CD14-positive monocyte (primary cell): ENCODE results near the gene ST6GALNAC2. TPM values are rescaled to one million over a fixed set of nuclear protein-coding genes. Genes with fewer than 3 reads are reported as not detected.
"Not testable (repeated sequence)": the region's sequence is repeated elsewhere in the genome, so short reads cannot be mapped to it uniquely, and the experiment has no call there.

Experiments used
- DNase-seq, 3 donors: peaks; one replicate each; pipeline ENCODE4 v3.0.0-alpha.2; 2011 to 2022
- H2AFZ ChIP-seq: 2 replicates; pipeline ENCODE4 v1.6.0; 2012; ENCODE audit warnings: mild to moderate bottlenecking, low read depth, low read length, inconsistent platforms; ENCODE audit not compliant: insufficient read depth, poor library complexity, severe bottlenecking
- H3K27ac ChIP-seq, 2 donors: 1 replicate in 1 of 2; 2 replicates in 1 of 2; pipeline ENCODE4 v1.5.1; 2012 to 2013; ENCODE audit warnings: low read length in 2 of 2, control low read depth in 1 of 2, inconsistent platforms in 1 of 2, low read depth in 1 of 2, mild to moderate bottlenecking in 1 of 2
- H3K27me3 ChIP-seq, 2 donors: one replicate each; pipeline versions ENCODE4 v1.6.0 to v1.6.1; 2011 to 2013; ENCODE audit warnings: low read length in 2 of 2; ENCODE audit not compliant: control insufficient read depth in 2 of 2, insufficient read depth in 2 of 2
- H3K36me3 ChIP-seq, 2 donors: replicated peaks in 1 of 2; 1 replicate in 1 of 2; 2 replicates in 1 of 2; pipeline versions ENCODE4 v1.5.1 to v1.6.1; 2012 to 2013; ENCODE audit warnings: low read length in 2 of 2, control low read depth in 1 of 2, inconsistent platforms in 1 of 2, mild to moderate bottlenecking in 1 of 2; ENCODE audit not compliant: insufficient read depth in 2 of 2, control insufficient read depth in 1 of 2
- H3K4me1 ChIP-seq, 2 donors: 1 replicate in 1 of 2; 2 replicates in 1 of 2; pipeline versions ENCODE4 v1.5.1 to v1.6.1; 2012 to 2013; ENCODE audit warnings: low read length in 2 of 2, control low read depth in 1 of 2, inconsistent platforms in 1 of 2, mild to moderate bottlenecking in 1 of 2, moderate library complexity in 1 of 2; ENCODE audit not compliant: insufficient read depth in 2 of 2, control insufficient read depth in 1 of 2
- H3K4me2 ChIP-seq: replicated peaks from 2 replicates; pipeline ENCODE3; 2012; ENCODE audit warnings: low read length, moderate library complexity, mild to moderate bottlenecking; ENCODE audit not compliant: poor library complexity, severe bottlenecking; ENCODE audit errors: extremely low read depth
- H3K4me3 ChIP-seq, 3 experiments: fragments of 200-600 bp in 1 of 3; sonication (generic) in 1 of 3; replicated peaks in 1 of 3; 1 replicate in 2 of 3; 2 replicates in 1 of 3; pipeline ENCODE4 v1.5.1; 2011 to 2013; ENCODE audit warnings: low read length in 3 of 3, mild to moderate bottlenecking in 3 of 3, control low read depth in 2 of 3, low read depth in 2 of 3, inconsistent platforms in 1 of 3, moderate library complexity in 1 of 3
- H3K79me2 ChIP-seq: 2 replicates; pipeline ENCODE4 v1.6.0; 2012; ENCODE audit warnings: mild to moderate bottlenecking, control low read depth, inconsistent platforms, low read length, moderate library complexity; ENCODE audit not compliant: insufficient read depth
- H3K9ac ChIP-seq: 2 replicates; pipeline ENCODE4 v1.6.0; 2017; ENCODE audit warnings: low read length, mild to moderate bottlenecking; ENCODE audit not compliant: insufficient read depth, poor library complexity, severe bottlenecking
- H3K9me3 ChIP-seq, 2 donors: replicated peaks in 1 of 2; 1 replicate in 1 of 2; 2 replicates in 1 of 2; pipeline versions ENCODE4 v1.5.1 to v1.6.1; 2012 to 2013; ENCODE audit warnings: low read length in 2 of 2, control low read depth in 1 of 2; ENCODE audit not compliant: control insufficient read depth in 1 of 2, insufficient read depth in 1 of 2
- H4K20me1 ChIP-seq: 2 replicates; pipeline ENCODE4 v1.6.0; 2012; ENCODE audit warnings: mild to moderate bottlenecking, low read length, control low read depth, moderate library complexity; ENCODE audit not compliant: insufficient read depth
- H3K27ac Mint-ChIP-seq, 7 donors: one replicate each; pipeline ENCODE4 v1.8.0; 2020; ENCODE audit warnings: mild to moderate bottlenecking in 7 of 7, mixed read lengths in 7 of 7, moderate library complexity in 6 of 7, inconsistent platforms in 2 of 7
- H3K27me3 Mint-ChIP-seq, 3 donors: one replicate each; pipeline ENCODE4 v1.8.0; 2021 to 2022; ENCODE audit warnings: low read depth in 3 of 3, mild to moderate bottlenecking in 3 of 3, mixed read lengths in 3 of 3, moderate library complexity in 3 of 3, inconsistent platforms in 1 of 3
- H3K36me3 Mint-ChIP-seq, 2 donors: one replicate each; pipeline ENCODE4 v1.8.0; 2020; ENCODE audit warnings: mixed read lengths in 2 of 2, inconsistent platforms in 1 of 2, mild to moderate bottlenecking in 1 of 2
- H3K4me1 Mint-ChIP-seq: one replicate; pipeline ENCODE4 v1.8.0; 2020; ENCODE audit warnings: mild to moderate bottlenecking, mixed read lengths
- H3K4me3 Mint-ChIP-seq, 2 donors: one replicate each; pipeline ENCODE4 v1.8.0; 2020; ENCODE audit warnings: mild to moderate bottlenecking in 2 of 2, mixed read lengths in 2 of 2, moderate library complexity in 1 of 2
- H3K9me3 Mint-ChIP-seq, 7 donors: one replicate each; pipeline ENCODE4 v1.8.0; 2020 to 2022; ENCODE audit warnings: mixed read lengths in 7 of 7, mild to moderate bottlenecking in 6 of 7, moderate library complexity in 6 of 7, inconsistent platforms in 2 of 7
- WGBS: methylation state at CpG from one replicate; pipeline ENCODE4 v1.1.5; 2013; ENCODE audit warnings: missing lambda C conversion rate; ENCODE audit not compliant: insufficient coverage; 5-methylcytosine and 5-hydroxymethylcytosine counted together
- intact Hi-C, 2 donors: fragments of 100-400 bp; cut with micrococcal nuclease; formaldehyde crosslinking; loops; one replicate each; pipeline versions ENCODE4 v1.15.0 to v1.15.1; 2023
- polyA plus RNA-seq, 3 donors: library from polyadenylated mRNA; depleted of rRNA in 1 of 3; unstranded in 2 of 3; stranded (reverse) in 1 of 3; fragments of 300-500 nt in 2 of 3; fragments of >200 nt in 1 of 3; fragmentation: Illumina TruSeq in 2 of 3; gene quantifications; 1 replicate in 2 of 3; 2 replicates in 1 of 3; pipeline ENCODE4 v1.2.3, GENCODE V29; 2012 to 2021
- TF ChIP-seq, protein P1 (sequence below): fragments of 200-600 bp; IDR thresholded peaks from one replicate; pipeline ENCODE4 v1.8.0; 2022; ENCODE audit warnings: antibody characterized with exemption, mild to moderate bottlenecking

ST6GALNAC2 gene
- polyA plus RNA-seq, 3 donors: 8.3 to 11.8 (median 11.8) TPM

DNA sequence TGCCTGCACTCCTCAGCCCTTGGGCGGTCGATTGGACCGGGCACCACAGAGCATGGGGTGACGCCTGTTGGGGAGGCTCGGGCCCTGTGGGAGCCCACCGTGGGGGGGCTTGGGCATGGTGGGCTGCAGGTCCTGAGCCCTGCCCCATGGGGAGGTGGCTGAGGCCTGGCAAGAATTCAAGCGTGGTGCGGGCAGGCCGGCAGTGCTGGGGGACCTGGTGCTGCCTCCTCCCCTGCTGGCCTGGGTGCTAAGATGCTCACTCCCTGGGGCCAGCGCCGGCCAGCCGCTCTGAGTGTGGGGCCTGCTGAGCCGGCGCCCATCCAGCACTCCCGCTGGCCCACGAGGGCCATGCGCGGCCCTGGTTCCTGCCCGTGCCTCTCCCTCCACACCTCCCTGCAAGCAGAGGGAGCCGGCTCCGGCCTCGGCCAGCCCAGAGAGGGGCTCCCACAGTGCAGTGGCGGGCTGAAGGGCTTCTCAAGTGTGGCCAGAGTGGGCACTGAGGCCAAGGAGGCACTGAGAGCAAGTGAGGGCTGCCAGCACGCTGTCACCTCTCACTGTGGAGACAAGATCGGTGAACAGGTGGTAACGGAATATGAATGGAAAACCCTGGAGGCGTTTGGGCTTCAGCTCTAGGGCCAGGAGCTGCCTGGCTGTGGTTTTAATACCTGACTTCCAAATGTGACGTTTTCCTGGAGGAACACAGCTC lies 29.4 kb upstream of the ST6GALNAC2 start:
- peaks cover 0 to 4% of the 10 kb centered on the region in 2 donors for H3K36me3 Mint-ChIP-seq
- H3K4me1 ChIP-seq: peaks cover 7 to 8% of the 10 kb centered on the region in 2 donors
- WGBS: 94% methylated on average over 26 of the region's 28 CpGs
- no peaks in the 10 kb centered on the region for H3K27me3 ChIP-seq
- H3K4me1 Mint-ChIP-seq: peaks cover 3% of the 10 kb centered on the region
- H4K20me1 ChIP-seq: no peaks in the 10 kb centered on the region
- no peak overlapping the region for H3K4me2 ChIP-seq
- no peak overlapping the region for H3K27ac ChIP-seq
- no peak overlapping the region for H3K27ac Mint-ChIP-seq
- no peaks in the 10 kb centered on the region for H3K79me2 ChIP-seq
- TF ChIP-seq, protein P1, sequence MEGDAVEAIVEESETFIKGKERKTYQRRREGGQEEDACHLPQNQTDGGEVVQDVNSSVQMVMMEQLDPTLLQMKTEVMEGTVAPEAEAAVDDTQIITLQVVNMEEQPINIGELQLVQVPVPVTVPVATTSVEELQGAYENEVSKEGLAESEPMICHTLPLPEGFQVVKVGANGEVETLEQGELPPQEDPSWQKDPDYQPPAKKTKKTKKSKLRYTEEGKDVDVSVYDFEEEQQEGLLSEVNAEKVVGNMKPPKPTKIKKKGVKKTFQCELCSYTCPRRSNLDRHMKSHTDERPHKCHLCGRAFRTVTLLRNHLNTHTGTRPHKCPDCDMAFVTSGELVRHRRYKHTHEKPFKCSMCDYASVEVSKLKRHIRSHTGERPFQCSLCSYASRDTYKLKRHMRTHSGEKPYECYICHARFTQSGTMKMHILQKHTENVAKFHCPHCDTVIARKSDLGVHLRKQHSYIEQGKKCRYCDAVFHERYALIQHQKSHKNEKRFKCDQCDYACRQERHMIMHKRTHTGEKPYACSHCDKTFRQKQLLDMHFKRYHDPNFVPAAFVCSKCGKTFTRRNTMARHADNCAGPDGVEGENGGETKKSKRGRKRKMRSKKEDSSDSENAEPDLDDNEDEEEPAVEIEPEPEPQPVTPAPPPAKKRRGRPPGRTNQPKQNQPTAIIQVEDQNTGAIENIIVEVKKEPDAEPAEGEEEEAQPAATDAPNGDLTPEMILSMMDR: no peak
- H3K9me3 ChIP-seq: peaks cover 0 to 6% of the 10 kb centered on the region in 2 donors
- no peak overlapping the region for H3K4me3 ChIP-seq
- H2AFZ ChIP-seq: no peak overlapping the region
- DNase-seq: no peak
- H3K27me3 Mint-ChIP-seq: peaks cover 0 to 9% (median 3%) of the 10 kb centered on the region in 3 donors
- intact Hi-C loops: loop anchor here in 1 of 2 donors (10.0 kb wide), 1 partner anchor 150 kb away; the partner anchor contains the start of gene AANAT
- H3K9ac ChIP-seq: no peak overlapping the region
- peaks cover 2 to 11% (median 6%) of the 10 kb centered on the region in 7 donors for H3K9me3 Mint-ChIP-seq
- H3K4me3 Mint-ChIP-seq: no peak overlapping the region
- no peaks in the 10 kb centered on the region for H3K36me3 ChIP-seq

- not testable (repeated sequence) for H3K9ac ChIP-seq, H3K27ac Mint-ChIP-seq, H3K36me3 Mint-ChIP-seq, H3K4me2 ChIP-seq, H3K27me3 ChIP-seq, H3K36me3 ChIP-seq, H3K4me3 Mint-ChIP-seq, DNase-seq, H3K9me3 ChIP-seq, H3K27me3 Mint-ChIP-seq, H3K4me1 ChIP-seq, H3K79me2 ChIP-seq, H3K4me3 ChIP-seq, H2AFZ ChIP-seq, H3K4me1 Mint-ChIP-seq, H3K27ac ChIP-seq, H4K20me1 ChIP-seq
- 64% methylated on average over 7 of the region's 13 CpGs for WGBS
- intact Hi-C loops: loop anchor here in 1 of 2 donors (10.0 kb wide), 1 partner anchor 149 kb away; the partner anchor contains the start of gene AANAT
- H3K9me3 Mint-ChIP-seq: peaks cover 2 to 11% (median 6%) of the 10 kb centered on the region in 7 donors
These were observed 28.6 kb upstream of the ST6GALNAC2 start for GRCh38 chr17:76614064-76614759.
